Measurements from ENCODE around the gene ZFAND4. TPM values are rescaled to one million over a fixed set of nuclear protein-coding genes. Genes with fewer than 3 reads are reported as not detected.

Gene ZFAND4
- total RNA-seq, 1 experiment from 2014 or later = 15.5 TPM

- BruUV-seq (replicated peaks) = no TSS peak
- no peak overlapping the region for H2AFZ ChIP-seq (ENCODE audit: low read depth, low read length, poor library complexity, severe bottlenecking)
Measured at GRCh38 chr10:45581216-45581549, 91.4 kb downstream of the ZFAND4 start.

More at GRCh38 chr10:45581216-45581549, 91.4 kb downstream of the ZFAND4 start:
- DNase-seq (ENCODE audit: low read depth, low spot score) = no peak
- H3K4me3 ChIP-seq (replicated peaks in 1 of 2; ENCODE audit: low read depth in 1 of 2, low read length in 2 of 2) = no peak overlapping the region
- no peaks in the 10 kb centered on the region for H4K20me1 ChIP-seq (ENCODE audit: insufficient read depth)
- H3K79me2 ChIP-seq (ENCODE audit: insufficient read depth, low read length) = 0 out of 2 replicates have a peak, but pooled peaks cover 2% of the 10 kb centered on the region
- no peak overlapping the region for H3K9ac ChIP-seq (ENCODE audit: low read length)
- no peak overlapping the region for H3K27ac ChIP-seq (ENCODE audit: low read depth, low read length)
- H3K4me2 ChIP-seq (ENCODE audit: low read length) = no peak overlapping the region
- H3K9me3 ChIP-seq (ENCODE audit: control insufficient read depth in 1 of 2, insufficient read depth in 1 of 2, low read depth in 1 of 2, low read length in 2 of 2) = no peaks in the 10 kb centered on the region
- no peaks in the 10 kb centered on the region for H3K27me3 ChIP-seq (ENCODE audit: insufficient read depth, low read length)
- no peak for TF ChIP-seq CTCF (IDR thresholded peaks at IDR 0.05 in 2 of 3, conservative IDR thresholded peaks at IDR 0.05 in 1 of 3; ENCODE audit: borderline replicate concordance in 1 of 3, insufficient read depth in 1 of 3, low read depth in 2 of 3, low read length in 2 of 3)
- no peak for TF ChIP-seq ZBTB33 (IDR thresholded peaks at IDR 0.05; ENCODE audit: extremely low read depth, insufficient replicate concordance, low read length)
- TF ChIP-seq EZH2phosphoT487 (IDR thresholded peaks at IDR 0.05; ENCODE audit: borderline replicate concordance) = no peak
- TF ChIP-seq POLR2A (IDR thresholded peaks at IDR 0.05; ENCODE audit: borderline replicate concordance, extremely low read depth, insufficient read depth, insufficient read length) = no peak
- no peak for TF ChIP-seq MAX (IDR thresholded peaks at IDR 0.05)
- RAD21 ChIA-PET (ENCODE audit: low non-redundant PET in 1 of 2, low total read pairs in 2 of 2, uncharacterized antibody in 2 of 2, unreplicated experiment in 2 of 2) = no interaction called here
- CTCF ChIA-PET = no interaction called here
- no peaks in the 10 kb centered on the region for H3K4me1 ChIP-seq (ENCODE audit: control insufficient read depth in 1 of 2, insufficient read depth in 2 of 2, low read length in 2 of 2)
- no peak for ATAC-seq
- no peaks in the 10 kb centered on the region for H3K36me3 ChIP-seq (ENCODE audit: control insufficient read depth in 1 of 2, insufficient read depth in 2 of 2, low read length in 2 of 2)
- no peaks in the 10 kb centered on the region for H3K9me2 ChIP-seq (ENCODE audit: insufficient read depth)
- intact Hi-C loops (cut with micrococcal nuclease) = no loop called here
- POLR2A ChIA-PET = no interaction called here
